WTC11 (cell line): ENCODE data around the gene PTPRN2. TPM values are rescaled to one million over a fixed set of nuclear protein-coding genes. Genes with fewer than 3 reads are reported as not detected.

ENCODE experiments used
- ATAC-seq: fragments of 200-7000 bp; cut with Tn5 transposase; 2 replicates; pipeline ENCODE4 v1.10.0; 2021; ENCODE audit warnings: mild to moderate bottlenecking, moderate library complexity
- CTCF ChIA-PET: fragments of 300-600 bp; sonication (Branson Sonifier 250); formaldehyde crosslinking; loops from one replicate; lab custom pipeline; 2021; ENCODE audit warnings: antibody characterized with exemption; lab: Charles Lee
- POLR2A ChIA-PET: fragments of 350-600 bp; sonication (Branson Sonifier 250); formaldehyde crosslinking; loops from one replicate; lab custom pipeline; 2021; ENCODE audit warnings: antibody characterized with exemption; lab: Charles Lee
- DNase-seq: peaks from one replicate; pipeline ENCODE4 v3.0.0; 2021; ENCODE audit warnings: low spot score
- H3K27ac Mint-ChIP-seq: 2 replicates; pipeline ENCODE4 v1.8.0; 2021; ENCODE audit warnings: mixed read lengths
- H3K27me3 Mint-ChIP-seq: 2 replicates; pipeline ENCODE4 v1.8.0; 2021; ENCODE audit warnings: low read depth, mild to moderate bottlenecking, moderate library complexity, mixed read lengths
- H3K36me3 Mint-ChIP-seq: 2 replicates; pipeline ENCODE4 v1.8.0; 2021; ENCODE audit warnings: mixed read lengths
- H3K4me1 Mint-ChIP-seq: 2 replicates; pipeline ENCODE4 v1.8.0; 2022; ENCODE audit warnings: mixed read lengths
- H3K4me3 Mint-ChIP-seq: 2 replicates; pipeline ENCODE4 v1.8.0; 2021; ENCODE audit warnings: mild to moderate bottlenecking, moderate library complexity, mixed read lengths
- H3K9me3 Mint-ChIP-seq: 2 replicates; pipeline ENCODE4 v1.8.0; 2021; ENCODE audit warnings: mixed read lengths
- ARID4B ChIP-seq: sonication (generic); formaldehyde crosslinking; IDR thresholded peaks from 2 replicates; pipeline ENCODE4 v1.8.0; 2023; ENCODE audit warnings: missing genetic modification reagents, mild to moderate bottlenecking, borderline replicate concordance
- ATF2 ChIP-seq: sonication (generic); formaldehyde crosslinking; IDR thresholded peaks from 2 replicates; pipeline ENCODE4 v1.8.1; 2022; ENCODE audit warnings: low read depth, missing genetic modification reagents, borderline replicate concordance
- ATF6 ChIP-seq: sonication (generic); formaldehyde crosslinking; IDR thresholded peaks from 2 replicates; pipeline ENCODE4 v1.8.1; 2023; ENCODE audit warnings: mild to moderate bottlenecking, missing genetic modification reagents
- CREB1 ChIP-seq: sonication (generic); formaldehyde crosslinking; IDR thresholded peaks from 2 replicates; pipeline ENCODE4 v1.8.0; 2023; ENCODE audit warnings: mild to moderate bottlenecking, missing genetic modification reagents
- CREM ChIP-seq: sonication (generic); formaldehyde crosslinking; IDR thresholded peaks from 2 replicates; pipeline ENCODE4 v1.8.1; 2022; ENCODE audit warnings: mild to moderate bottlenecking, missing genetic modification reagents, moderate library complexity
- ELF4 ChIP-seq: sonication (generic); formaldehyde crosslinking; IDR thresholded peaks from 2 replicates; pipeline ENCODE4 v1.8.1; 2022; ENCODE audit warnings: low read depth, mild to moderate bottlenecking, moderate library complexity, missing genetic modification reagents
- EMX1 ChIP-seq: fragments of 250-450 bp; sonication (Bioruptor Pico); IDR thresholded peaks from 2 replicates; pipeline ENCODE4 v1.8.0; 2021; ENCODE audit warnings: mild to moderate bottlenecking
- ERG ChIP-seq: fragments of 250-450 bp; sonication (Bioruptor Pico); IDR thresholded peaks from 2 replicates; pipeline ENCODE4 v1.8.0; 2021; ENCODE audit warnings: mild to moderate bottlenecking
- FOXJ3 ChIP-seq: sonication (generic); formaldehyde crosslinking; IDR thresholded peaks from 2 replicates; pipeline ENCODE4 v1.9.0; 2021; ENCODE audit warnings: missing genetic modification reagents, mild to moderate bottlenecking, borderline replicate concordance
- FOXK1 ChIP-seq: sonication (generic); formaldehyde crosslinking; IDR thresholded peaks from 2 replicates; pipeline ENCODE4 v1.8.0; 2022; ENCODE audit warnings: mild to moderate bottlenecking, moderate library complexity, missing genetic modification reagents
- NR2C2 ChIP-seq: sonication (generic); formaldehyde crosslinking; IDR thresholded peaks from 2 replicates; pipeline ENCODE4 v1.8.0; 2022; ENCODE audit warnings: mild to moderate bottlenecking, missing genetic modification reagents
- PRDM15 ChIP-seq: sonication (generic); formaldehyde crosslinking; IDR thresholded peaks from 2 replicates; pipeline ENCODE4 v1.8.0; 2022; ENCODE audit warnings: missing genetic modification reagents
- RORB ChIP-seq: fragments of 250-450 bp; sonication (Bioruptor Pico); IDR thresholded peaks from 2 replicates; pipeline ENCODE4 v1.9.0; 2021; ENCODE audit warnings: mild to moderate bottlenecking
- ZNF232 ChIP-seq: sonication (generic); formaldehyde crosslinking; IDR thresholded peaks from 2 replicates; pipeline ENCODE4 v1.8.0; 2022; ENCODE audit warnings: mild to moderate bottlenecking, missing genetic modification reagents
- ZNF396 ChIP-seq: fragments of 250-450 bp; sonication (Bioruptor Pico); IDR thresholded peaks from 2 replicates; pipeline ENCODE4 v1.8.0; 2021; ENCODE audit warnings: mild to moderate bottlenecking, moderate library complexity, borderline replicate concordance
- ZNF425 ChIP-seq: fragments of 250-450 bp; sonication (Bioruptor Pico); conservative IDR thresholded peaks from 2 replicates; pipeline ENCODE4 v1.9.0; 2021; ENCODE audit warnings: mild to moderate bottlenecking
- ZSCAN18 ChIP-seq: fragments of 250-450 bp; sonication (Bioruptor Pico); IDR thresholded peaks from 2 replicates; pipeline ENCODE4 v2.1.2; 2022; ENCODE audit warnings: mild to moderate bottlenecking, moderate library complexity
- total RNA-seq: library from RNA; stranded (reverse); gene quantifications from 3 replicates; pipeline ENCODE4 v1.2.3, GENCODE V29; 2021

The PTPRN2 gene
- total RNA-seq, 1 experiment from 2014 or later: 4.7 TPM

- DNase-seq: no peak
- TF ChIP-seq ELF4 (CRISPR knock-in tag): no peak
- no peak for TF ChIP-seq ARID4B (CRISPR knock-in tag)
- no peak for TF ChIP-seq ZNF425
- no peak for TF ChIP-seq CREM (CRISPR knock-in tag)
- TF ChIP-seq ZNF232 (CRISPR knock-in tag): no peak
- TF ChIP-seq ZNF396: no peak
- ChIA-PET CTCF (no interaction called here), POLR2A (no interaction called here)
- H3K36me3 Mint-ChIP-seq: peaks cover 65% of the 10 kb centered on the region
- H3K27me3 Mint-ChIP-seq: peaks cover 2% of the 10 kb centered on the region; the same call in 1 of the 2 replicates
- H3K27ac Mint-ChIP-seq: no peak overlapping the region; the same call in 1 of the 2 replicates
- H3K4me3 Mint-ChIP-seq: no peak overlapping the region
- no peak for ATAC-seq
- H3K4me1 Mint-ChIP-seq: no peaks in the 10 kb centered on the region
- H3K9me3 Mint-ChIP-seq: peaks cover 68% of the 10 kb centered on the region
These were observed 423.2 kb downstream of the PTPRN2 start for GRCh38 chr7:158164101-158165095.

- peaks cover 59% of the 10 kb centered on the region for H3K9me3 Mint-ChIP-seq
- ChIA-PET CTCF (no interaction called here), POLR2A (no interaction called here)
- H3K27ac Mint-ChIP-seq: no peak overlapping the region
- no peak for DNase-seq
- ATAC-seq: no peak
- H3K27me3 Mint-ChIP-seq: peaks cover 2% of the 10 kb centered on the region; the same call in 1 of the 2 replicates
- H3K4me1 Mint-ChIP-seq: no peaks in the 10 kb centered on the region
- H3K36me3 Mint-ChIP-seq: peaks cover 57% of the 10 kb centered on the region
- H3K4me3 Mint-ChIP-seq: no peak overlapping the region
- TF ChIP-seq ATF2 (no peak), CREB1 (CRISPR knock-in tag) (no peak), ATF6 (CRISPR knock-in tag) (no peak), ERG (CRISPR knock-in tag) (no peak), PRDM15 (no peak), RORB (CRISPR knock-in tag) (no peak), EMX1 (CRISPR knock-in tag) (no peak), FOXJ3 (CRISPR knock-in tag) (no peak), FOXK1 (no peak), NR2C2 (CRISPR knock-in tag) (no peak), ZSCAN18 (CRISPR knock-in tag) (no peak)
These were observed 426.4 kb downstream of the PTPRN2 start for GRCh38 chr7:158161194-158161593.
